HepG2 (cell line): ENCODE results near the gene TMEM258.

Experiments
- CHD2 ChIP-seq: IDR thresholded peaks from 2 replicates; pipeline ENCODE4 v1.6.1; 2011; ENCODE audit warnings: low read depth, low read length, improper control_type of control experiment
- HOXA7 ChIP-seq: sonication (generic); formaldehyde crosslinking; IDR thresholded peaks from 2 replicates; pipeline ENCODE4 v1.8.1; 2022; ENCODE audit warnings: mild to moderate bottlenecking, missing genetic modification reagents, moderate library complexity
- NFRKB ChIP-seq: fragments of 450-650 bp; IDR thresholded peaks from 2 replicates; pipeline ENCODE4 v1.6.1; 2017
- XBP1 ChIP-seq: sonication (generic); formaldehyde crosslinking; IDR thresholded peaks from 2 replicates; pipeline ENCODE4 v1.5.0; 2020; ENCODE audit warnings: missing genetic modification reagents

DNA sequence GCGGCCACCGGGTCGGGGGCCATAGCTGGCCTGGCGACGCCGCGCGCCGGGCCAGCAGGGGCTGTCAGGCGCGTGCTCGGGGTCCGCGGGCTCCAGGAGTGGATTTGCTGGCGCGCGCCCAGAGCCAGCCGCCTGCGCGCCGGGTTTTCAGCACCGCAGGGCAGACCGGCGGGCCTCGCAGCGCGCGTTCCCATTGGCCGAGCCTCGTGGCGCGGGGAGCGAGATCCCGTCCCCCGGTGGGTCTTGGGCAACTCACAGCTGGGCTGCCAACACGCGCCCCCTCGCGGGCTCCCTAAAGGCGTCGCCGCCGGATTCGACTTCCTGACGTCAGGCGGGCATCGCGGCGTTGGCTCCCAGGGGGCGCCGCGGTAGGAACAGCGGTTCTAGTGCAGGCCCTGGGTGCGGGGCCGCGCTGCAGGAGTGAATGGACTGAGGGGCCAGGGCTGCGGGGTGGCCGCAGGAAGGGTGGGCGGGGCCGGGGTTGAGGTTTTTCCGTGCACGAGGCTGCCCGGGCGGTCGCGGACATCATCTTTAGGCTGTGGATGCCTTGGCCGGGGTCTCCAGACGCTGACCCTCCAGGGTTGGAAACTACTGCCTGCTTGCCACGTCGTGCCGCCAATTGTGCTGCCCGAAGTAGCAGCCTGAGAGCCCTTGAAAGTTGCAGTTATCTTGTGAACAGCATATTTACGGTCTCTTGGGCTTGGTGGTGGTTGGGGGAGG lies 24.5 kb upstream of the TMEM258 start, which contains the start of gene FADS1:
- no peak for TF ChIP-seq HOXA7 (CRISPR knock-in tag)
- TF ChIP-seq NFRKB: no peak
- peak; percentile 93 for TF ChIP-seq CHD2
- TF ChIP-seq XBP1 (CRISPR knock-in tag): 0 out of 2 replicates have a peak, but pooled peaks have one; percentile 25
